GM10266 (cell line): ENCODE measurements around the gene DCTN5.

Source experiments
- DNase-seq: peaks from one replicate; pipeline ENCODE4 v3.0.0; 2012; ENCODE audit errors: extremely low spot score
- CTCF ChIP-seq: IDR thresholded peaks from 2 replicates; pipeline ENCODE4 v1.5.1; 2012; ENCODE audit warnings: mild to moderate bottlenecking, low read depth; ENCODE audit not compliant: control insufficient read depth, insufficient read depth; ENCODE audit errors: missing control alignments

DCTN5 gene

DNA sequence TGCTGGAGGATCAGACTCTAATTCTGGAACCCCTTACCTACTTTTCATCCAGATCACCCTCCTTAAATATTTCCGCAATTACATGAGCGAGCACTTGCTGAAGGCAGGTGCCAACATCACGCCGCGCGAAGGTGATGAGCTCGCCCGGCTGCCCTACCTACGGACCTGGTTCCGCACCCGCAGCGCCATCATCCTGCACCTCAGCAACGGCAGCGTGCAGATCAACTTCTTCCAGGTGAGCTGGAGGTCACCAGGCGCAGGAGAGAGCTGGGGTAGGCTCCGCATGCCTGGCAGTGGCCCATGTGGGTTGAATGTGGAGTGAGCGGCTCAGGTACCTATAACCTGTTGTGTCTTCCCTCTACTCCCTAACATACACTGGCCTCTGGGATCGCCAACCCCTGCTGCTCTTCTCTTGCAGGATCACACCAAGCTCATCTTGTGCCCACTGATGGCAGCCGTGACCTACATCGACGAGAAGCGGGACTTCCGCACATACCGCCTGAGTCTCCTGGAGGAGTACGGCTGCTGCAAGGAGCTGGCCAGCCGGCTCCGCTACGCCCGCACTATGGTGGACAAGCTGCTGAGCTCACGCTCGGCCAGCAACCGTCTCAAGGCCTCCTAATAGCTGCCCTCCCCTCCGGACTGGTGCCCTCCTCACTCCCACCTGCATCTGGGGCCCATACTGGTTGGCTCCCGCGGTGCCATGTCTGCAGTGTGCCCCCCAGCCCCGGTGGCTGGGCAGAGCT, 48.3 kb downstream of the DCTN5 start:
- TF ChIP-seq CTCF, result no peak
- no peak for DNase-seq

GRCh38 chr16:23690771-23691482, 49.7 kb downstream of the DCTN5 start:
- no peak for DNase-seq
- no peak for TF ChIP-seq CTCF

DNA sequence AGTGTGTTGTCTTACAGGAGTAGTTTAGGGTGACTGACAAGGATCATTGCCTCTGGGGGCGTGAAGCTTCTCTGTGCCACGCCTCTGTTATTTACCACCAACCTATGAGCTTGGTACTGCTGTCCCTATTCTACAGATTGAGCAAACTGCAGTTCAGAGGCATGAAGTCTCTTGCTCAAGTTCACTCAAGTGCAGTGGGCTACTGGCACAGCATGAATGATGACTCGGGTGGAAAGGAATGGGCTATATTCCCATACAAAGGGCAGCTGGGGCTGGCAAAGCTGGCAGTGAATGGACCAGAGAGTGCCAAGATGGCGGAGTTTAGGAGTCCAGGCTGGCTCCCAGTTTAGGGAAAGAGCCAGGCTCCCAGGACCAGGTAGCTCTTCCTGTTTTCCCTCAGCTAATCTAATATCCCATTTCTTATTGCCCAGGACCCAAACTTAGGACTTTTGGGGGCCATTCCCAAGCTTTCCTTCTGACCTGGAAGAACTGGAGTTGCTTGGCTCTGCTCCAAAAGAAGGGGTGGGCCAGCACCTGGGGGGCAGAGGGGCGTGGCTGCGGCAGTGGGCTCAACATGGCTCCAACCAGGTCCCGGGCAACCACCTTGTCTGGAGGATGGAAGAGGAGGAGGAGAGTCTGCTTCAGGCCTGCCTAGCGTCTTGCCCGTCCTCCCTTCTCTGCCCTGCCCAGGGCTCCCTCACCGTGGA, 50.4 kb downstream of the DCTN5 start:
- no peak for TF ChIP-seq CTCF
- DNase-seq, result no peak

DNA sequence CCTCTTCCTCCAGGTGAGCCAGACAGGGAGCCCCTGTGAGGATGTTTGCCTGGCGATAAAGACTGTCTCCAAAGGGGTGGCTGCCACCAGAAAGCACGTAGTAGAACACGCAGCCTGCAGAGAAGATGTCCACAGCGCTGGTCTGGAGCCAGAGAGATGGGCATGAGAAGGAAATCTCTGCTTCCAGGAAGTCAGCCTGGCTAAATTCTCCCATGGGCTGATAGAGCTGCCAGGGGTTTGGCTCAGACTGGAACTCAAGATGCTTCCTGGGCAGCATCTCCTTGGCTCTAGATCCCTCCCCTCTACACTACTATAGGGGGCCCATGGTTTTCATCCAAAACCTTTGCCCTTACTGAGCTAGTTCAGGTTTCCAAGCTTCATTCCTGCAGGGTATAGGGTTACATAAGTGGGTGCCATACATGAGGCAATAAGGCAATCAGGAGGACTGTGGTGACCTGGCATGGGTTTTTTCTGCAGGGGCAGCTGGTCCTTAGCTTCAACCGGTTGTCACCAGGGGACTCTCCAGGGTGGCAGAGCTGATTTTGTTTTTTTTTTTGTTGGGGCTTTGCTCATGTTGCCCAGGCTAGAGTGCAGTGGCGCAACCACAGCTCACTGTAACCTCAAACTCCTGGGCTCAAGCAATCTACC, 51.0 kb downstream of the DCTN5 start:
- TF ChIP-seq CTCF, result no peak
- no peak for DNase-seq

- TF ChIP-seq CTCF, result no peak
- DNase-seq, result no peak
These were observed 53.0 kb downstream of the DCTN5 start for GRCh38 chr16:23694265-23694643.

DNA sequence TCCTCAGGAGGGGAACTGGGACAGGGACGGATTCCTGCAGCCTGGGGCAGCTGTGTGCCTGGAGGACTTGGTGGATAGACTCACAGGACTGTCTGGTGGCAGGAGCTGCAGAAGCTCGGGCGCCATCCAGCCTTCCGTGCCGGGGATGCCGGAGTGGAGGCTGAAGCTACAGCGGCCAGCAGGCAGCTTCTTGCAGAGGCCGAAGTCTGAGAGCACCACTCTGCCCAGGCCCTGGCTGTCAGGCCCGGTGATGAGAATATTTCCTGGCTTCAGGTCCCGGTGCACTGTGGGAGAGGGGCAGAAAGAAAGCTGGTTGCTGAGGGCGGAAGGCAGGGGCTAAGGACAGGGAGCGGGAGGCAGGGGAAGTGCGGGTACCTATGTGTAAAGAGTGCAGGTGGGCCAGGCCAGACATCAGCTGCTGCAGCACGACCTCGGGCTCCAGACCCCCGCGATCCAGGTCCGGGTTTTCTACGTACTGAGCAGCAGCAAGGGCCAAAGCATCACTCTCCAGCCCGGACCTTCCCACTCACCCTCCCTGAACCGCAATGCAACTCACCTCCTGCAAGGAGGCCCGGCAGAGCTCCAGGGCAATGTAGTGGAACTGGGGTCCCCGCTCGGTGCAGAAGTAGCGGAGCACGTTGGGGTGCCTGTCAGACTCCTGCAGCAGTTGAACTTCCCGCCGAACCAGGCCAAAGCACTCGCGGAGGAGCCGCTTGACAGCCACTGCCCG, 53.5 kb downstream of the DCTN5 start:
- TF ChIP-seq CTCF, result no peak
- DNase-seq, result no peak
